ENCODE measurements around the gene TTLL5.

DNA sequence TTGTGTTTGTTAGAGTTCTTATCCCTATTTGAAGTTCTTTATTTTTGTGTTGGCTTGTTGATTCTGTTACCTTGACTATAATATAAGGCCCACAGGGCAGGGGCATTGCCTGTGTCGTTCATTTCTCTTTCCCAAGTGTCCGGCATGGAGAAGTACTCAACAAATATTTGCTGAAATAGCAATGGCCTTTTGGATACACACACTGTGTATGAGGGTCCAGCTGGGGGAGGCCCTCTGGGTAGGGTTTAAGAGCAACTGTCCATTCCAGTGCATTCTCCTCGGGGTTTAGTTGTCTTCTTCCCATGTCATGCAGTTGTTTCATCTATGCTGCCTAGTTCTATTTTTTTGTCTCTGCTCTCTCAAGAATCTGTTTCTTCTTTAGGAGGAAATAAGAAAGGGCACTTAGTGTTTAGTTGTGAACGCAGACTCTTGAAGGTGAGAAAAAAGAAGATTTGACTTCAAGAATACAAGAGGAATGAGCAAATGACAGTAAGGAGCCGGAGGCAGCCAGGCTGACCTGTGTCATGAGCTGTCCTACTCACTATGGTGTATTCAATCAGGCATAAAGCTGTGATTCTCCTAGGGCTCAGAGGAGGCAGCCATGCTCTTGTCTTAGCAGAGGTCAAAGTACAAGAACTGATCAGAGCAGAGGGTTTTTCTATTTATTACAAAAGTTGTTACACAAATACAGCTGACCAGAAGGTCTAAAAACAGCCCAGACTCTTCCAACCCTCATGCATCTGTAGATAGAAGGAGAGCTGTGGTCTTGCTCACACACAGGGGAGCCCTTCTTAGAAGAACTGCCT lies 10.6 kb upstream of the TTLL5 start:
- TF ChIP-seq, protein P1, sequence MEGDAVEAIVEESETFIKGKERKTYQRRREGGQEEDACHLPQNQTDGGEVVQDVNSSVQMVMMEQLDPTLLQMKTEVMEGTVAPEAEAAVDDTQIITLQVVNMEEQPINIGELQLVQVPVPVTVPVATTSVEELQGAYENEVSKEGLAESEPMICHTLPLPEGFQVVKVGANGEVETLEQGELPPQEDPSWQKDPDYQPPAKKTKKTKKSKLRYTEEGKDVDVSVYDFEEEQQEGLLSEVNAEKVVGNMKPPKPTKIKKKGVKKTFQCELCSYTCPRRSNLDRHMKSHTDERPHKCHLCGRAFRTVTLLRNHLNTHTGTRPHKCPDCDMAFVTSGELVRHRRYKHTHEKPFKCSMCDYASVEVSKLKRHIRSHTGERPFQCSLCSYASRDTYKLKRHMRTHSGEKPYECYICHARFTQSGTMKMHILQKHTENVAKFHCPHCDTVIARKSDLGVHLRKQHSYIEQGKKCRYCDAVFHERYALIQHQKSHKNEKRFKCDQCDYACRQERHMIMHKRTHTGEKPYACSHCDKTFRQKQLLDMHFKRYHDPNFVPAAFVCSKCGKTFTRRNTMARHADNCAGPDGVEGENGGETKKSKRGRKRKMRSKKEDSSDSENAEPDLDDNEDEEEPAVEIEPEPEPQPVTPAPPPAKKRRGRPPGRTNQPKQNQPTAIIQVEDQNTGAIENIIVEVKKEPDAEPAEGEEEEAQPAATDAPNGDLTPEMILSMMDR (IDR thresholded peaks at IDR 0.05), result no peak
- TF ChIP-seq POLR2A (IDR thresholded peaks at IDR 0.05) (no peak), POLR2AphosphoS5 (IDR thresholded peaks at IDR 0.05) (no peak)
